Stimulated activated CD8-positive, alpha-beta memory T cell treated with anti-CD3 and anti-CD28 coated beads, Interleukin-15, amount 100 ng/mL, for 4 hours (primary cell): Measurements from ENCODE around the gene ENTPD2.
A peak's percentile ranks its signal among the peaks of the same experiment; 100 is the strongest.
"Not testable (repeated sequence)": the region's sequence is repeated elsewhere in the genome, so short reads cannot be mapped to it uniquely, and the experiment has no call there.

Source experiments
- DNase-seq, 2 donors: peaks; one replicate each; pipeline ENCODE4 v3.0.0-alpha.2; 2020; ENCODE audit warnings: low read depth in 2 of 2

Gene ENTPD2

GRCh38 chr9:137064027-137064879, 10.4 kb upstream of the ENTPD2 start:
- DNase-seq, result no peak

GRCh38 chr9:137063311-137064026, 9.6 kb upstream of the ENTPD2 start:
- DNase-seq, result no peak

DNA sequence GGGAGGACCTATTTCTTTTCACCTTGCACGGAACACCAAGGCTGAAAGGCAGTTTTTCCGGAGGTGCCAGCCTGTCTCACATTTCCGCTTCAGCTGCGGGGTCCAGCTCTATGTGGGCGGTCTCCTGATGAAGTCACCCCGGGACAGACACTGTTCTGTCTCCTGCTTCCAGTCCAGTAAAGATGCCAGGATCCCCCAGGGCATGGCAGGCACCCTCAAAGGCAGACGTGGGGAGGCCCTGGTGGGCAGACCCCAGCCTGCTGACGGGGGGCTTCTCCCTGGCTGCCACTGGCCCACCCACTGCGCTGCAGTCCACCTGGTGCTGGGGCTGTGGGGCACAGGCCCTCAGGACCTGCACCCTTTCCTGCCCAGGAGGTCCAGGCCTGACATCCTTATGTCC, 8.9 kb upstream of the ENTPD2 start:
- DNase-seq, result not testable (repeated sequence)

DNA sequence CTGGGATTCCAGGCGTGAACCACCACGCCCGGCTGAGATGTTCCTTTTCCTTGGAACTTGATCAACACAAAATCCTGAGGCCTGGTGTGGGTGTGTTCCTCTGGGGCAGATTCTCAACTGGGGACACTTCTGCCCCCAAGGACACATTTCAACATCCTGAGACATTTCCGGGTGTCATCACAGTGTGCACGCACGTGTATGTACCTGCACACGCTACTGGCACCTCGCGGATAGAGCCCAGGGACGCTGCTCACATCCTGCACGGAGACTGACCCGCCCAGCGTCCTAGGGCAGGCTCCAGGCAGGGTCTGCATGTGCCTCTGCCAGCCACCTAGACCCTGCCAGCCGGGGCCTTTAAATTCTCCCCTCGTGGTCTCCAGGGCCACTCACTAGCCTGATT, 8.5 kb upstream of the ENTPD2 start:
- no peak for DNase-seq

- DNase-seq, result no peak
Measured at GRCh38 chr9:137058521-137059234, 4.8 kb upstream of the ENTPD2 start.

DNA sequence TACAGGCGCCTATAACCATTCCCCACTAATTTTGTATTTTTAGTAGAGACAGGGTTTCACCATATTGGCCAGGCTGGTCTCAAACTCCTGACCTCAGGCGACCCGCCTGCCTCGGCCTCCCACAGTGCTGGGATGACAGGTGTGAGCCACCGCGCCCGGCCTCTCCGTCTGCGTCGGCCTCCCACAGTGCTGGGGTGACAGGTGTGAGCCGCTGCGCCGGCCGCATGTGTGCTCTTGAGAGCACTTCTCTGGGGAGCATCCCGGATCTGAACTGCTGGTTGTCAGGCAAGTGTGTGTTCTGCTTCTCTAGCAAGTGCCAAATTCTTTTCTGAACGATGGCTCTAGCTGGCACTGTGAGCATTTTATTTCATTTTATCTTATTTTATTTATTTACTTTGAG, 3.7 kb upstream of the ENTPD2 start:
- no peak for DNase-seq

- no peak for DNase-seq
Measured at GRCh38 chr9:137056739-137057415, 3.0 kb upstream of the ENTPD2 start.

- no peak for DNase-seq
Measured at GRCh38 chr9:137055385-137056364, 1.8 kb upstream of the ENTPD2 start.

- DNase-seq, result no peak
Measured at GRCh38 chr9:137054932-137055384, 1.1 kb upstream of the ENTPD2 start.

DNA sequence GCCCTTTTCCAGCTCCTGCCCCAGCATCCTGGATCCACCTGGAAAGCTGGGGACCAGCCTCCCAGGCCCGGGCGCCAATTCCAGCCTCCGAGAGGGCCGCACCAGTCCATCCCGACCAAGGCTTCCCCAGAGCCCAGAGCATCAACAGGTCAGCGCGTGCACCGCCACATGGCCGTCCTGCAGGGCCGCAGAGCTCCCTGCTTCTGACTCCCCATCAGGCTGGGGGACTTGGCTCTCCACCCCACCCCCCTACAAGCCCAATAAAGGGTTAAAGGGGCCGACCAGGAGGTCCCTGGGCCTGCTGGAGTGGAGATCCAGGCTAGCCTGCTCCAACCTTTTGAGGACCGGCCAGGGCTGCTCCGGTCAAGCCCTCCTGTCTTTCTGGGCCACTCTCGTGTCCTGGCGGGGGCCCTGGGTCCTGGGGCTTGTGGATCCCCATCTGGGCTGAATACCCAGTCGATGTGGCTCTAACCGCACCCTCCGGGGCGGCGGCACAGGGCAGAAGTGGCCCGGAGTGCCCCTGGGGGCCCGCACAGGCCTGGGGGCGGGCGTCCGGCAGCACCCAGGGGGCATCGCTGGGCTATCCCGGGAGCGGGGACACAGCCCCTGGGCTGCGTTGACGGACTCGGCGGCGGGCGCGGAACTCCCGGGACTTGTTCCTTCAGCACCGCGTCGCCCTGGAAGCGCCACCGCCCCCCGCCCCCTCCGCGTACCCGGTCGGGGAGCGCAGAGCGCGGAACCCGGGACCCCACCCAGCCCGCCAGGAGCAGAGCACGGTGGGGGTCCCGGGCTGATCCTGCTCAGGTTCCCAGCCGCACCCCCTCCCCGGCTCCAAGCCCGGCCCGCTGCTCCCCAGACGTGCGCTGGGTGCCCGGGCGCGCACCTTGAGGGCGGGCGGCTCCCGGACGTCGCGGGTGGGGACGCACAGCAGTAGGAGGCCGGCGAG, 590 bp downstream of the ENTPD2 start:
- DNase-seq, result no peak

DNA sequence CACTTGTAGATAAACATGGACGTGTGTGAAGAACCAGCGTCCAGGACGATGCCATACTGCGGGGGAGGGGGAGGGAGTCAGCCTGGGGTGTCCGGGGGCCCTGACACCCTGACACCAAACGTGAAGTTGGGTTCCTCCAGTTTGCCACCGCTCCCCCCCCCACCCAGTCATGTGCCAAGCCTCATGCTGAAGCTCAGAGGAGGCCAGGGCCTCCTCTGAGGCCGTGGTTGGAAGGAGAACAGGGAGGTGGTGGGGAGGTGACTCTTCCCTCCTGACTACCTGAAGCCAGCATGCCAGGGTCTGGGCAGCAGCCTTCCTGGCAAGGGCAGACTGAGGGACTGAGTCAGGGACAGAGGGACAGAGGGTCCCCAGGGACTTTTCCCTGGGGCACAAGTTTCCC, 1.6 kb downstream of the ENTPD2 start:
- DNase-seq, result no peak

DNA sequence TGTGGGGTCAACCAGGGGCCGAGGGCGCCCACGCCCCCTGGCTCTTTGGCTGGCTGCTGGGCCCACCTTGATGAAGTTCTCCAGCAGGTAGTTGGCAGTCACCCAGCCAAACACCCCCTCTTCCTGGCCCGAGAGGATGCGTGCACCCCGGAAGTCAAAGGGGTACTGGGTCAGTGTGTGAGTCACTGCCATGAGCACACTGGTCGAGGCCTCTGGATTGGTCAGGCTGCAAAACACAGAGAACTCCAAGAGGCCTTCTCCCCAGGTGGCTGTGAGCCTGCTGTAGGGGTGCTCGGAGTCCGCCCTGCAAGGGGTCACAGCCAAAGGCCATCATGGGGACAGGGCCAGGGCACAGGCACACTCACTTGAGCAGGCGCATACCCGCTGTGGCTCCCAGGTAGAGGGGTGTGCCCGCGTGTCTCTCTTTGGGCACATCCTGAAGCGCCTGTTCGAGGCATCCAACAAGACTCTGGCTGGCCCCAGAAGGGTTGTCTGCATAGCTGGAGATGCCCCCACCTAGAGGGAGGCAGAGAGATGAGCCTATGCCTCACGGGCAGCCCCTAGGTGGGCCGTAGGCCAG, 2.6 kb downstream of the ENTPD2 start:
- no peak for DNase-seq

GRCh38 chr9:137050570-137050969, 3.3 kb downstream of the ENTPD2 start:
- no peak for DNase-seq

DNA sequence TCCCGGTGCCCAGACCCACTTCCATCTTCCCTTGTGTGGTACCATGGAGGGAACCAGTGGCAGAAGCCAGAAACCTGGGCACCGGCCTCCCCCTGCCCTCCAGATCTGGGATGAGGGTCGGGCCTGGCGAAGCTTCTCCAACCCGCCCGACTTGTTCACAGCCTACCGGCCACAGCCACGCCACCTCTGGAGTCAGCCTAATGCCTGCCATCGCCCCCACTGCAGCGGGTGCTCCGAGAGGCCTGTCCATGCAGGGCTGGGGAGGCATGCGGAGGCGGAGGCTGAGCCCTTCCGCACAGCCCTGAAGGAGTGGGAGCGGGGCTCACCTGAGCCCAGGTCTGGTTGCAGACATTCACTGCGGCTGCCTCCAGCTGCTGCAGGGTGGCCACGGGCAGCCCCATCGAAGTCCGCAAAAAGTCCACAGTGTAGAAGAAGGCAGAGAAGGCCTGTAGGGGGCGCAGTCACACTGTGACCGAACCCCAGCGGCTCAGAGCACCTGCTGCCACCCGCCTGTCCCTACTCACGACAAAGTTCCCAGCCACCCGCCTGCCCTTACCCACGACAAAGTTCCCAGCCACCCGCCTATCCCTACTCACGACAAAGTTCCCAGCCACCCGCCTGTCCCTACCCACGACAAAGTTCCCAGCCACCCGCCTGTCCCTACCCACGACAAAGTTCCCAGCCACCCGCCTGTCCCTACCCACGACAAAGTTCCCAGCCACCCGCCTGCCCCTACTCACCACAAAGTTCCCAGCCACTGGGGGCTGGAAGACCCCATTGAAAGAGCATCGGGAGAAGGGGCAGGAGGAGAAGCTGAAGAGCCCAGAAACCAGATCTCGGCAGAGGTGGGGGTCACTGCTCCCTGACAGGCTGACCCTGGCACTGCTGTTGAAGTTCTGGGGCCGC, 4.1 kb downstream of the ENTPD2 start:
- DNase-seq, result no peak

DNA sequence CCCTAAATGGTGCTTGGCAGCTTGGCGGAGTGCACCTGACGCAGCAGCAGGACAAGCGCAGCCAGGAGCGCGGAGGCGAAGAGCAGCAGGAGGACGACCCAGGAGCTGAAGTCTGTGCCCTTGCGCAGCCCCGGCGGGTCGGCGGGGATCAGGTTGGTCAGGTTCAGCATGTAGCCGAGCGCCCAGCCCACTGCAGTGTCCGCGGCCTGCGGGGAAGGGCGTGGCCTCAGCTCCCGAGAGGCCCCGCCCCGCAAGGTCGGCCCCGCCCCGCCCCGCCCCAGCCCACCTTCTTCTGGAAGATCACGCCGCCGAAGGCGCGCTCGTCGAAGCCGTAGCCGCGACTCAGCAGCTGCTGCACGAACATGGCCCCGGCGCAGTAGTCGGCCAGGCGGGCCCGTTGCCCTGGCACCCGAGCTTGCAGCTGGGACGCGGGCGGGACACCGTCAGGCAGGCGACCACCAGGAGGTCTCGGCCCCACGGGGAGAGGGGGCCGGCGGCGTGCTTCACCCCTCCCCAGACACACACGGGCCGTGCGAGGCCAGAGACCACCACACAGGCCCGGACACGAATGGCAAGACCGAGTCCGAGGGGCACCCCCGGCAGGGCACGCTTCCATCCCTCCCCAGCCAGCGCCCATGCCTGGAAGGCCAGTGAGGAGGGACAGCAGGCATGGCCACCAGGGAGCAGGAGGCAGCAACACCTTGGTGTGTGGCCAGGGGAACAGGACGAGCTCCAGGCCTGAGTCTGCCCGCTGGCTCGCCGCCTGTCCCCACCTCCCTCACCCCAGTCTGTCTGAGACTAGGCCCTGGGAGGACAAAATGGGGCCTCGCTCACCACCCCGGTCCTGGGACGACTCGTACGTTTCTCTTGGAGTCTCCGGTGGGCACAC, 5.0 kb downstream of the ENTPD2 start:
- no peak for DNase-seq

DNA sequence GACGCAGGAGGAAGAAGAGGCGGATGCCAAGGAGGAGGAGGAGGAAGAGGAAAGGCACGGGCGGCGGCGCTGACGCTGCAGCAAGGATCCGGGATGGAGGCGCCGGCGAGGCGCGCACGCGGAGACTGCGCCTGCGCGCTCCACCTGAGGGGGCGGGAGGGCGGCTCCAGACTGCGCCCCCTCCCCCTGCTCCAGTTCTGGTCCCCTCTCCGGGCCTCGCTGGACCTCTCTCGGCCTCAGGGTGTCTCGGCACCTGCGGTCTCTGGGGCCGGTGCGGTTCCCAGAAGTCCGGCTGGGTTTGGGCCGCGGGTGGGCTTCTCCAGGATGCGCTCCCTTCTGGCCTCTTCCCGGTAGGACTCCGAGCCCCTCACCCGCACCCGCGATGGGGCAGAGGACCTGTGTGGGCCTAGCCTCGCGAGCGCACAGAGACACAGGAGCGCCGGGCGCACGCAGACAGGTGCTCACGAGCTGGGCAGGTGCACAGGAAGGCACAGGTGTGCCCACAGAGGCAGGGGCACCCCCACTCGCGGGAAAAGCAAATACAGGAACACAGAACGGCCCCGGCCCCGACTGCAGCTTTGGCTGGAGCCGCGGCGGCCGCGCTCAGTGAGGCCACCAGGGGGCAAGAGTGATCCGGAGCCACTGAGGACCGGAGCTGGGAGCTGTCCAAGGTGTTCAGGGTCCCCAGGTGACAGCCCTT, 7.6 kb downstream of the ENTPD2 start, which contains the start of gene NPDC1:
Gene NPDC1 (minus strand): TSS at position 90 of the 700 bp plus-strand sequence. CDS start 188 bp downstream, outside the sequence.
- peak; percentile 55 to 56 for DNase-seq
